ENCODE measurements around the gene FAM83C.

FAM83C gene

DNA sequence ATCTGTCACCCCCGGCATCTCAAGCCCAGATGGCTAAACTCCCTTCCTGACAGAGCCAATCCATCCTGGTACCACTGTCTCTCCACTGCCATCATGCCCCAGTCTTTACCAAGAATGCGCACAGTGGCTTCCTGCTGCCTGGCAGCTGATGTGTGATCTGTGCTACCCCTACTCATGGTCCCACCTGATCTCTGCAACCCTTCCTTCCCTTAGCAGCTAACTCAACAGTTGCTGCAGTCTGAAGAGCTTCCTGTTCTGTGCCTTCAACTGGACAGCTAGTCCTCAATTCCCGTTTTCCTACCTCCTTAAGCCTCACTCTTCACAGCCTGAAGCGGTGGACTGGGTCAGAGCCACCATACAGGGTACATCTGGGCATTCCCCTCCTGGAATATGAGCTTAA is 7.6 kb upstream of the FAM83C start:
- no peak for DNase-seq (ENCODE audit: low spot score)

DNA sequence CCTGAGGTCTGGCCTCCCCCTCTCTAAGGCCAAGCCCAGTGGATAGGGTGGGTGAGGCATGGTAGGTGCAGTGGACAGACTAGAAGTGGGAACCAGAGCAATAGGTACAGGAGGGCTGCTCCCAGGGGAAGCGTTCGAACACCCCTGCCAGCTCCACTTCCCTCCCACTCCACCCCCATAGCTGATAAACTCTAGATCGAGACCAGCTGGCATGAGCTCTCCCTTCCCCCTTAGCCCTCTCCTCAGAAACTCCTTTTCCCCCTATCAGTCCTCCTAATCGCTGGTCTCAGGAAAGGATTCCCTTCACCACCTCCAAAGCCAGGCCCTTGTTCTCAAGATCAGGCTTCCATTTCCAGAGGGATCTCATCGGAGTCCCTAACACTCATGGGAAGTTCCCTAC is 6.0 kb upstream of the FAM83C start:
- no peak for DNase-seq (ENCODE audit: low spot score)

DNA sequence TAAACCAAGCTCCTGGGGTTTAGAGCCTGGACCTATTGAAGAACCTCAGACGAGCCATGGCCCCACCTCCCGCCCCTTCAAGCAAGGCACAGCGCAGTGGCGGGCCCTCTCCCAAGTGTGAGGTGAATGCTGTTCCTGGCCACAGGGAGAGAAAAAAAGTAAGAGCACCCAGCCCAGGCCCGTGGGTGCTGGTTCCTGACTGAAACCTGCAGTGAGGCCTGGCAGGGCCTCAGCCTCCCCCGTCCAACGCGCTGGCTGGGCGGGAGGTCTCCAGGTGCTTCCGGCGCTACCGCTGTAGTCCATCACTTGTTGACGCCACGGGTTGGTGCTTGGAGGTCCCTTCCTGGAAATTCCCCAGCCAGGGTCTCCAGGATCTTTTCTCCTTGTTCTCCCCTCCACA is 5.5 kb upstream of the FAM83C start:
- DNase-seq (ENCODE audit: low spot score) = no peak

DNA sequence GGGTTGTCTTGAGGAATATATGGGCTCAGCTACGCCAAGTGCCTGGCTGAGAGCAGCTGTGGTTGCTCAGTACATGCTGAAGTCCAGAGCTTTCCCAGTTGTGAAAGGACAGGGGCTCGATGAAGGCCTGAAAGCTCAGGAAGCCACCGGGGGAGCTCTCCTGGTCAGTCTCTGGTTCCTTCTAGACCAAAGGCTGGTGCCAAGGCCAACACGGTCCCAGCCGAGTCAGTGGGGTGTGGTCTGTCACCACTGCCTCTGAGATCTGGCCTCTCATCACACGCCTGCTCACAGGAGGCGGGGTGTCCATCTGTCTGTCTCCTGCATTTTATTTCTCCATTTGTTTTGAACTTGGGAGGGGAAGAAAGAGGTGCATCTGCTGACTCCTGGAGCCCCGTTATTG is 4.9 kb upstream of the FAM83C start:
- DNase-seq (ENCODE audit: low spot score) = no peak

DNA sequence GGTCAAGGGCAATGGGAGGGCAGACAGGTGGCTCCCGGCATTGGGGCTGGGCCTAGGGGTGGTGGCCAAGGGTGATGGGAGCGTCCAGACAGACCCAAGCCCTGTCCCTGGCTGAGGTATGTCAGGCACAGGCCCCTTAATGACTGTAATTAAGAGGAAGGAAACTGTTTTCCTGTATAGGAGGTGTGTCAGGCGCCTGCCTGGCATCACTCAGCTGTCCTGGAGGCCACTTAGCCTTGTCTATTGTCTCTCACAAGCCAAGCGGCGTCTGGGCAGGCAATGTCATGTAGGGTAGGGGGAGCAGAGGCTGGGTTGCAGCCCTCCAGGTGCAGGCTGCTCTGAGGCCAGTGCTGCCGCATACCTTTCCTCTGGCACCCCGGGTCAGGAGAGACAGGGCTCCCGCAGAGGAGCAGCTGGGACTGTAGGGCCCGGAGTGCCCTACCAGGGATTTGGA is 3.9 kb upstream of the FAM83C start:
- no peak for DNase-seq (ENCODE audit: low spot score)

DNA sequence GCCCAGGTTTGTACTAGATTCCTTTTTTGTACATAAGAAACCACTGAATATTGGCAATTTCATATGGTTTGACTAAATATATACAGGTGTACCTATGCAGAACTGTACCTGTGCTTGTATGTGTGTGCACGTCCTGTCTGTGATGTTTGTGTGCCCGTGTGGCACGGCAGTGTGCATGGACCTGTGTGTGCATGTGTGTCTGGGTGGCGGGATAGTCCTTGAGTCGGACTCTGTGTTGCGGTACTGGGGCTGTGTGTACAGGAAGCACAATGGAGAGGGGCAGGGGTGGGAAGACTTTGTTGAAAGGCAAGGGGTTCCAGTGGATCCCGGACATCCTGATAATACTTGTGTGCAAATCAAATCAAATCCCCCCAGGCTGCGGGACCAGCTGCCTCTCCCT is 3.4 kb upstream of the FAM83C start:
- DNase-seq (ENCODE audit: low spot score) = no peak

DNA sequence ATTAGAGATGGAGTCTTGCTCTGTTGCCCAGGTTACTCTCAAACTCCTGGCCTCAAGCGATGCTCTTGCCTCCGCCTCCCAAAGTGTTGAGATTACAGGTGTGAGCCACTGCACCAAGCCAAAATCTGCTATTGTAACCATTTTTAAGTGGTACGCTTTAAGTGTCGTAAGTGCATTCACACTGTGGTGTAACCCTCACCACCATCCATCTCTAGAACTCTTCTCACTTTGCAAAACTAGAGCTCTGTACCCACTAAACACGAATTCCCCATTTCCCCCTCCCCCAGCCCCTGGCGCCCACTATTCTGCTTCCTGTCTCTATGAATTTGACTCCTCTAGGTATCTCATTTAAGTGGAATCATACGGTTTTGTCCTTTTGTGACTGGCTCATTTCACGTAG is 2.8 kb upstream of the FAM83C start:
- no peak for DNase-seq (ENCODE audit: low spot score)

DNA sequence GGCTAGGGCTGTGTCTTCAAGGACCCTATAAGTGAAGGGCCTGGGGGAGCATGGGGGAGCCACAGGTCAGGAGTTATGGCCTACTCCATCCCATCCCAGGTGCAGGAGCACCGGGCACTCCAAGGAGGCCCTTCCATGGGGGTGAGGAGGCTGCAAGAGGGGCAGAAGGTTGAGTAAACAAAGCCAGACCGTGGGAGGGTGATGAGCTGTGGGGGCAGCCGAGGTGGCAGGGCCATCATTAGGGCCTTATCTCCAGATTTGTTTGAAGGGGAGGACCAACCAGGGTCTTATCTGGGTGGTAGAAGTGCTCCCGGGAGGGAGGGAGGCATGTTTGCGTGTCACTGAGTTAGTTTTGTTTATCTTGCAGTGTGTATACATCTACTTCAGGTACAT is 2.1 kb upstream of the FAM83C start:
- DNase-seq (ENCODE audit: low spot score) = no peak

DNA sequence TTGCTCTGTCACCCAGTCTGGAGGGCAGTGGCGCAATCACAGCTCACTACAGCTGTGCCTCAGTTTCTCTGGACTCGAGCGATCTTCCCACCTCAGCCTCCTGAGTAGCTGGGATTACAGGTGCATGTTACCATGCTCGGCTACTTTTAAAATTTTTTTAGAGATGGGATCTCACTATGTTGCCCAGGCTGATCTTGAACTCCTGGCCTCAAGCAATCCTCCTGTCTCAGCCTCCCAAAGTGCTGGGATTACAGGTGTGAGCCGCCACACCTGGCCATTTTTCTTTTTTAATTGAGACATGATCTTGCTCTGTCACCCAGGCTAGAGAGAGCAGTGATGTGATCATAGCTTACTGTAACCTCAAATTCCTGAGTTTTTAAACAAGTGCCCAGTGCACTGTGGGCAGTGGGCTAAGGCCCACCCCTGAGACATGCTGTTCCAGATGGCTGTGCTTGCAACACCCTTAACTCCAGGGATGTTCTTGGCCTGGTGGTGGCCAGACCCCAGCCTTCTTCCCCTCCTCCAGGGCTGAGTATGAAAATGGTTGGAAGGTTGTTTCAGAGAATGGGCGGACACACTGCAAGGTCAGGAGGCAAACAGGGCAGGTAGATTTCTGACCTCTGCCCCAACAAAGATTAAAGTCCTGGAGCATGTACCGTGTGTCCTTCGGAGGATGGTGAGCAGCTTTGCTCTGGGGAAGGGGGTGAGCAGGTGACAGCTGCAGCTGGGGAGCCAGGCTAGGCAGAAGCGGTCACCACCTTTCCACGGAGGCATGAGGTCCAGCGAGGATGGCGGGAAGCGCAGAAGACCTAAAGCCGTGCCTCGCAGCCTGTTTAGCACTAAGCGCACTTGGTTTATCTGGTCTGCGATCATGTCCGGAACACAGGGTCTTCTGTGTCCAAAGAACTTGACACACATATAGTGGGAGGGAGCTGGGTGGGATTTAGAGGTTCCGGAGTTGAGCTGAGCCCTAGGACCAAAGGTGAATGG is 1.4 kb upstream of the FAM83C start:
- no peak for DNase-seq (ENCODE audit: low spot score)

DNA sequence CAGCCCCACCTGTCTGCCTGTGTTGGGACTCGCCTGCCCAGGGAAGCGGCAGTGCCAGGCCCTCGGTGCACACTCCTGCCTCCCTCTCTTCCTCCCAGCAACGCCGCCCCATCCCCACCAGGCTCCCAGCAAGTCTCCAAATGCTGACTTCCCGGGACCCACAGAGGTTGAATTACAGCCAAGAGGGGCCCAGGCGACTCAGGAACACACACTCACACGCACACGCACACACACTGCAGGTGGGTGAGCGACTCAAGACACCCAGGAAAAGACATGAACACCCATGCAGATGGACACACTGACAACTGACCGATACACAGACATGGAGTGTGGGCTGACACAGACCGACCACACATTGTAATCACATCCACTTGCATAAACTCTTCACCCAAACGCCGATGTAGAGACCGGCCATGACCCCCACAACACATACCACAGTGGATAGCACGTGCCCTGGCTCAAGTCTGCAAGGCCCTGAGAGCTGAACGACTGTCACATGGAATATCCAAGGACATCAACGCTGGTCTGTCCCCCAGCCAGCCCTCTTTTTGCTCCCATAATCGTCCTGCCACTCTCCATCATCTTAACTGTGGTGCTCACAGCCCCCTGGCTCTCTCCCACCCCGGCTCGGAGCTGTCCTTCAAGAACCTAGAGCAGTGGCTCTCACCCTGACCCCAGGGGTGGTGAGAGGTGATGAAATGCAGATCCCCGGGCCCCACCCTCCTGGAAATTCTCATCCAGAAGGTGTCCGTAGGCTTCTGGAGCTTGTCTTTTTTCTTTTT is 470 bp upstream of the FAM83C start:
- no peak for DNase-seq (ENCODE audit: low spot score)

DNA sequence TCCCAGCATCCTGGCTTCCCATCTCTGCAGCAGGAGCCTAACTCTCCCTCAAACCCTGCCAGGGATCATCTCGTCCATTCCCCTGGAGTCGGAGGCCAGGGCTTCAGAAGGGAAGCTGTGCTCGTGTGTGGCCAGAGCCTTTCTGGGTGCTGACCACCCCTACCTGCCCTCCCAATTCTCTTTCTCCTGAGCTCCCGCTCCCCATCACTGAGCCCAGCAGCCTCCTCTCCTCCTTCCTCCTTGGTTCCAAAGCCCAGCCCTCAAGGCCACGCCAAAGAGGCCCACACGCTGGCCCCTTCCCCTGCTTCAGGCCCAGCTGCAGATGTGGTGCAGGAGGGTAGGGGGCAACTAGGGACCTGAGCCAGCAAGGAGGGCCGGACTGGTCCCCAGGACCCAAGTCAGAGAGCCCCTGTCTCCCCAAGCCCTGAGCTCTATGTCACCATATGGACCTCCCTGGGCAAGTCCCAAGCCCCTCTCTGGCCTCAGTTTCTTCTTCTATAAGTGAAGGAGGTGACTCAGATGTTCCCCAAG is 1.3 kb downstream of the FAM83C start:
- no peak for DNase-seq (ENCODE audit: low spot score)

DNA sequence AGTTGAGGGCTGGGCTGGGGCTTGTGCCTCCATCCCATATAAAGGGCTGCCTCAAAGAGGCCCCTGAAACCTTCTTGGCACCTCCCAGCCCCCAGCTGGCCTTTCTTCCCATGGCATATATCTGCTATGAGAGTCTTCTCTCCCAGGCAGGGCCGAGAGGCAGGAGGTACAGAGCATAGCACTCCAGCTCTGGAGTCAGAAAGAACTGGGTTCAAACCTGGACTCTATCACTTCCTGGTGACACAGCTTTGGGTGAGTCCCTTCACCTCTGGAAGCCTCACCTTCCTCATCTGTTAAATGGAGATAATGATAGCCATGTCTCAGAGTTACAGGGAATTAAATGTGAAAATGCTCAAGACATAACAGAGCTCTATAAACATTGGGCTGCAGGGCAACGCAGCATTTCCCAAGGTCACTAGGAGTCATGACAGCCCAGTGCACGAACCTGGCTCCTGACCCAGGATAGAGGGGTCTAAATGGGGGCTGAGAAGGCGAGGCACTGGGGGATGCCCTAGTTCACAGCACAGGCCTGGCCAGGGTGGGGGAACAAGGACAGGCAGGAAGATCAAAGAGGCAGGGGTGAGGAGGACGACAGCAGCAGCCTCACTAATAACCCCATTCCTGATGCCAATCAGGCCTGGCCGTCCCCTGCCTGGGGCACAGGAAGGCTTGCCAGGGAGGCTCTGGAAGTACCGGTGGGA is 1.9 kb downstream of the FAM83C start:
- DNase-seq (ENCODE audit: low spot score) = no peak

DNA sequence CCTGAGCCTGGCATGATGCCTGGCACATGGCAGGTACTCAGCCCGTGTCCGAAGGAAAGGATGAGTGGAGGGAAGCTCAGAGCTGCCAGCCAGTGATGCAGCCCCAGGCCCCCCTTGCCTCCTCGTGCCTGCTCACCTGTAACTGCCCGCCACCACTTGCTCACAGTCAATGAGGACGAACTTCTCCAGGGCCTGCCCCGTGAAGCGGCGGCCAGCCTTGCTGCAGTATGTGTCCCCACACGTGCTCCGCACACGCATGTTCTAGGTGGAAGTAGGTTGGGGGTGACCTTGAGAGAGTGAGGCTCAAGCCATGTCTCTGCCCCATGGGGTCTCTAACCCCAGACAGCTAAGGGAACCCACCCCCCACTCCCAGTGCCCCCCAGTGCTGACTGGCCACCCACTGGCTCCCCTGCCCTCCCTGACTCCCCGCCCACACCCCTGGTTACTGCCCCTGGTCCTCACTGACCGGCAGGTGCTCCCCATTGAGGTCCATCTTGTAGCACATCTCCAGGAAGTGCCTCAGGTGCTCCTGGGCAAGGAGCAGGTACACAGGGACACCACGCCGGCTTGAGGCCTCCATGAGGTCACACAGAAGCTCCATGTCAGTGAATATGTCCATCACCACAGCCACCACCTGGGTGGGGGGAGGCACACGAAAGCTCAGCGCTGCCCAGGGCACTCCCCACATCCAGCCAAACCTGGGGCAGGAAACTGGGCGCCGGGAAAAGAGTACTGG is 3.7 kb downstream of the FAM83C start:
- no peak for DNase-seq (ENCODE audit: low spot score)

DNA sequence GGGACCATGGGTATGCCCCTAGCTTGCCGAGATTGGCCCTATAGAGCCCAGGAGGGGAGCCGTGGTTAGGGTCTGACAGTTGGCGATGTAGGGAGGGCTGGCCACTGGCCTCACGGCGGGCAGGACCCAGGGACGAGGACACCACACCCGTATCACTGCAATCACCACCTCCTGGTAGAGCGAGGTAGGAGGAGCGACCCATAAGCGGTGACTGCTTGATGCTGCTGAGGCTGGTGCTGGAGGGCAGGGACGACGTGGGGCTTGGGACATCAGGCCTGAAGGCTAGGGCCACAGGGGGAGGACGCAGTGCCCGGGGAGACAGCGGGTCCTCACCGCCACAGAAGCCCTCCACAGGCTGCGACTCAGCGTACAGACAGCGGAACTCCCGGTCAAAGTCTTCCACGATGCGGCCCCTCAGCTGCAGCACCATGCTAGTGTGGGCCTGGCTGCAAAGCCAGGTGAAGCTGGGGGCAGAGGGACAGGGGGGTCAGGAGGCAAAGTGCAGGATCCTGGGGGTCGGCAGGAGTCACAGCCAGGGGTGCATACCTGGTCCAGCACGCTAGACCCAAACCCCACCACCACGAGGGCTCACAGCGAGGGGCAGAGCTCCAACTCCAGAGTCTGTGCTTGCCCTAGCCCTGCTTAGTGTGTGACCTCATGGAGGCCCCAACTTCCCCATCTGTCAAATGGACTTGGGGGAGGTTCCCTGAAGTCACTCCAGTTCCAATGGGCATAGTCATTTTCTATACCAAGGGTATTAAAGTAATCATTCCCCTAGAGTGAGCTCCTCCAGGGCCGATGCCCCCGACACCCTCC is 4.5 kb downstream of the FAM83C start:
- DNase-seq (ENCODE audit: low spot score) = no peak

DNA sequence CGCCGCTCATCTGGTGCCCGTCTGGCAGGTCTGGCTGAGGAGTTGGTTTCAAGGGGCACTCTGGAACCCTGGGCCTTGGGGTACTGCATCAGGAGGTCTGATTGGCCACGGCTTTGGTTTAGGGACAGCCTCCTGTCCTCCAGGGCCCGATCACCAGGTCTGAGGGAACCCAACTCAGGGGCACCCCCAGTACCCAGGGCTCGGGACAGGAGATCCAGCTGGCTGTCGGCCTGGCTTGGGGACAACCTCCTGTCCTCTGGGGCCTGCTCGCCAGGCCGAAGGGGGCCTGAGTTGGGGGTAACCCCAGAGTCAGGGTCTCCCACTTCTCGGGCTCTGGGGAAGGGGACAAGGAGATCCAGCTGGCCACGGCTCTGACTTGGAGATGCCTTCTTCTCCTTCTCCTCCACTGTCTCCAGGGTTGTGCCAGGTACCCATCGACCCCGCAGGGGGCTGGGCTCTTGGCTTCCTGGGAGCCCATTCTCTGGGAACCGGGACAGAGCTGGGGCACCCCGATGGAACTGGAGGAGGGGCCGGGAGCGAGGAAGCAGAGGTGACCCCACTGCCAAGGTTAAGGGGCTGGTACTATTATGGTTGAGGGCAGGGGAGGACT is 5.2 kb downstream of the FAM83C start:
- DNase-seq (ENCODE audit: low spot score) = no peak

DNA sequence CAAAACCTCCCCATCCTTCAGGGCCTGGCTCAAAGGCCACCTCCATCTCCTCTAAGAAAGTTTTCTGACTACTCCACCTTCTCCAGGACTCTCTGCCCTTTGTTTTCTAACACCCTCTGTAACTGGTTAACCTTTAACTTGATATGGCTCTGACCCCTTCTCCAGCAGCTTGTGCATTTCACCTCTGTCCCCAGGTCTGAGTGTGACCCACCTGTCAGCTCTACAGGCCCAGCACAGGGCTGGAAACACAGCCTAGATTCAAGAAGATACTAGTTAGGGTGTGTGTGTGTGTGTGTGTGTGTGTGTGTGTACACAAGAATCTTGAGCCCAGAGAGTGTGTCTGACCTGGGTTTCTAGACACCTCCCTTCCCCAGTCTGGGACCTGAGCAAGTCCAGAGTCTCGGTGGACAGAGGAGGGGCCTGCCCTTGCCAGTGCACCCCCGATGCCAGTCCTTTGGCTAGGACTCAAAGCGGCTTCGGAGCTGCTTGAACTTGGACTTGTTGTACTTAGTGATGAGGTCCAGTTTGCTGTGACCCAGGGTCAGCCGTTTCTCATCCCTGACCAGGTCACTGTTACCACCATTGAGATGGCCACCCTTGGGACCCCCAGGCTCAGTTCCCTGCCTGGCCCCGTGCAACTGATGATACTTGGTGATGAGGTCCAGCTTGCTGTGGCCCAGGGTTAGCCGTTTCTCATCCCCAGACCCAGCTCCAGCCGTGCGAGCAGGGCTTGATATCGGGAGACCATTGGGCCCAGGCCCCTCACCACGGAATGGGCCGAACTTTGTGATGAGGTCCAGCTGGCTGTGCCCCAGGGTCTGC is 5.9 kb downstream of the FAM83C start:
- no peak for DNase-seq (ENCODE audit: low spot score)

DNA sequence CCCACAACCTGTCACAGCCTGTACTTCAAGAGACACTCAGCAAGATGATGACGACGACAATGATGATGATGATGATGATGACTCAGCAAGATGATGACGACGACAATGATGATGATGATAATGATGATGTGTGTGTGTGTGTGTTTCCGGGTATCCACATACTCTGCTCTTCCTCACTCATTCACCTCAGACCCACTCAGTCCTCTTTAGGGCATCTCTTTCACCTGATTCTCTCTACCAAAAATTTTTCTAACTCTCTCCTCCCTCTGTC is 6.5 kb downstream of the FAM83C start:
- DNase-seq (ENCODE audit: low spot score) = no peak

DNA sequence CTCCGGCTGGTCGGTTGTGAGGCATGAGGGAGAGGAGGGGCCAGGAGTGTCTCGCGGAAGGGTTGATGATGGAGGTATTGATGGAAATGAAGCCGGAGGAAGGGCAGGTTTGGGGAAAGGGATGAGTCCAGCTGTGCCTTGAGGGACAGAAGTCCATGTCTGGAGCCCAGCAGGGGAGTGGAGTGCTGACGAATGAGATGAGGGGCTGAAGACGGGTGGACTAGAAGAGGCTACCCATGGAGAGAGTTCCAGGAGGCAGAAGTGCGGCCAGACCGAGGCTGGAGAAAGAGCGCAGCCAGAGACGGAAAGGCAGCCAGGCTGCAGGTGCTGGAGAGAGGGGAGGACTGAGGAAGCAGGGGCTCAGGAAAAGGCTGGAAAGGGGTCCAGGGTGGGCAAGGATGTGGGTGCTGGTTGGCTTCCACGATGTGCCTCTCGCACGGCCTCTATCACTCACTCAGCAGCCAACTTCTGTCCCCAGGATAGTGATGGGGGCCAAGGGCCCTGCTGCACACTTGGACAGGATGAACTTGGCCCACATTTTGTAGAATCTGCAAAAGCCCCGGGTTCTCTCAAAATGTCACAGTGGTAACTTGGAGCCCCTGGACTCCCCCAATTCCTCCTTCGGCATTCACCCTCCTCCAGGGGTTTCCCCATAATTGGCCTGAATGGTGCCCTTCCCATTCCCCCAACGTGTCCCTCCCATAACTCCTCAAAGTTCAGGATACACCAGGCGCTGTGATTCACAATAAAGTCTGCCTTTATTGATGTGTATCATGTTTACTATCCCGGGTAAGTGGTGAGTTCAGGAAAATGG is 7.0 kb downstream of the FAM83C start:
- DNase-seq (ENCODE audit: low spot score) = no peak
